IPS DF 4.7 (cell line): Measurements from ENCODE around the gene USH1G.
"Not testable (repeated sequence)": the region's sequence is repeated elsewhere in the genome, so short reads cannot be mapped to it uniquely, and the experiment has no call there.

Experiments used
- DNase-seq: peaks from one replicate; pipeline ENCODE4 v3.0.0-alpha.2; 2013; ENCODE audit warnings: low spot score; ENCODE audit errors: extremely low read depth

USH1G gene

GRCh38 chr17:74930535-74931036 lies 7.5 kb upstream of the USH1G start:
- DNase-seq: no peak

GRCh38 chr17:74928786-74929185 lies 5.7 kb upstream of the USH1G start:
- no peak for DNase-seq

GRCh38 chr17:74925242-74925641 lies 2.2 kb upstream of the USH1G start:
- no peak for DNase-seq

GRCh38 chr17:74924250-74924948 lies 1.3 kb upstream of the USH1G start, which contains the start of gene OTOP2:
OTOP2 (plus strand) TSS chr17:74924273; CDS start chr17:74924633, 360 bp downstream.
- no peak for DNase-seq

- DNase-seq: no peak
Measured at GRCh38 chr17:74923538-74924249, 639 bp upstream of the USH1G start.

- DNase-seq: no peak
Measured at GRCh38 chr17:74922172-74922571, 883 bp downstream of the USH1G start.

- no peak for DNase-seq
Measured at GRCh38 chr17:74921769-74922168, 1.3 kb downstream of the USH1G start.

GRCh38 chr17:74921026-74921681 lies 1.9 kb downstream of the USH1G start:
- no peak for DNase-seq

GRCh38 chr17:74920642-74921025 lies 2.4 kb downstream of the USH1G start:
- no peak for DNase-seq

GRCh38 chr17:74920306-74920620 lies 2.8 kb downstream of the USH1G start:
- no peak for DNase-seq

GRCh38 chr17:74919440-74920305 lies 3.4 kb downstream of the USH1G start:
- DNase-seq: no peak

- no peak for DNase-seq
Measured at GRCh38 chr17:74918906-74919305, 4.1 kb downstream of the USH1G start.

- DNase-seq: no peak
Measured at GRCh38 chr17:74917430-74917829, 5.6 kb downstream of the USH1G start.

- DNase-seq: no peak
Measured at GRCh38 chr17:74916851-74917199, 6.2 kb downstream of the USH1G start.

GRCh38 chr17:74916136-74916850 lies 6.8 kb downstream of the USH1G start:
- no peak for DNase-seq

GRCh38 chr17:74911423-74911822 lies 11.6 kb downstream of the USH1G start:
- not testable (repeated sequence) for DNase-seq

- not testable (repeated sequence) for DNase-seq
Measured at GRCh38 chr17:74909097-74909496, 14.0 kb downstream of the USH1G start.

GRCh38 chr17:74907012-74907411 lies 16.0 kb downstream of the USH1G start:
- no peak for DNase-seq

GRCh38 chr17:74906214-74906793 lies 16.8 kb downstream of the USH1G start:
- not testable (repeated sequence) for DNase-seq

GRCh38 chr17:74904687-74905409 lies 18.2 kb downstream of the USH1G start:
- DNase-seq: no peak
